Measurements from ENCODE around the gene SEC61B. TPM values are rescaled to one million over a fixed set of nuclear protein-coding genes. Genes with fewer than 3 reads are reported as not detected.
A peak's percentile ranks its signal among the peaks of the same experiment; 100 is the strongest.

SEC61B gene
- total RNA-seq, 1 donor from 2014 or later = 123 TPM

- no peak for DNase-seq (ENCODE audit: low read depth)
- TF ChIP-seq, protein P1, sequence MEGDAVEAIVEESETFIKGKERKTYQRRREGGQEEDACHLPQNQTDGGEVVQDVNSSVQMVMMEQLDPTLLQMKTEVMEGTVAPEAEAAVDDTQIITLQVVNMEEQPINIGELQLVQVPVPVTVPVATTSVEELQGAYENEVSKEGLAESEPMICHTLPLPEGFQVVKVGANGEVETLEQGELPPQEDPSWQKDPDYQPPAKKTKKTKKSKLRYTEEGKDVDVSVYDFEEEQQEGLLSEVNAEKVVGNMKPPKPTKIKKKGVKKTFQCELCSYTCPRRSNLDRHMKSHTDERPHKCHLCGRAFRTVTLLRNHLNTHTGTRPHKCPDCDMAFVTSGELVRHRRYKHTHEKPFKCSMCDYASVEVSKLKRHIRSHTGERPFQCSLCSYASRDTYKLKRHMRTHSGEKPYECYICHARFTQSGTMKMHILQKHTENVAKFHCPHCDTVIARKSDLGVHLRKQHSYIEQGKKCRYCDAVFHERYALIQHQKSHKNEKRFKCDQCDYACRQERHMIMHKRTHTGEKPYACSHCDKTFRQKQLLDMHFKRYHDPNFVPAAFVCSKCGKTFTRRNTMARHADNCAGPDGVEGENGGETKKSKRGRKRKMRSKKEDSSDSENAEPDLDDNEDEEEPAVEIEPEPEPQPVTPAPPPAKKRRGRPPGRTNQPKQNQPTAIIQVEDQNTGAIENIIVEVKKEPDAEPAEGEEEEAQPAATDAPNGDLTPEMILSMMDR (conservative IDR thresholded peaks at IDR 0.05; ENCODE audit: low read depth, low read length) = no peak
- no peak overlapping the region for H3K4me3 ChIP-seq (ENCODE audit: low read depth, low read length)
Measured at GRCh38 chr9:99201603-99202002, 20.5 kb upstream of the SEC61B start.

DNA sequence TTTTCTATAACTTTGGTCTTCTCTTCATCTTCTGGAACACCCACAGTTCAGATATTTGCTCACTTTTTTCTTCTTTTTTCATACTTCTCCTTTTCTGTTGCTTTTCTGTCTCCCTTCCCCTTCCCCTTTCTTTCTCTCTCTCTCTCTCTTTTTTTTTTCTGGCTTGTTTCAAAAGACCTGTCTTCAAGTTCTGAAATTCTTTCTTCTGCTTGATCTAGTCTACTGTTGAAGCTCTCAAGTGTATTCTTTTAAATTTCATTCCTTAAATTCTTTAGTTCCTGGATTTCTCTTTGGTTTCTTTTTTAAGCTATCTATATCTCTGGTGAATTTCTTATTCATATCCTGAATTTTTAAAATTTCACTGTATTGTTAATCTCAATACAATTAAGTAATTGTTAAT, 11.5 kb upstream of the SEC61B start:
- DNase-seq (ENCODE audit: low read depth) = no peak
- no peak overlapping the region for H3K4me3 ChIP-seq (ENCODE audit: low read depth, low read length)
- TF ChIP-seq, protein P1 (conservative IDR thresholded peaks at IDR 0.05; ENCODE audit: low read depth, low read length) = no peak

GRCh38 chr9:99211746-99212145, 10.3 kb upstream of the SEC61B start:
- DNase-seq (ENCODE audit: low read depth) = no peak
- TF ChIP-seq, protein P1 (conservative IDR thresholded peaks at IDR 0.05; ENCODE audit: low read depth, low read length) = peak; percentile 9
- no peak overlapping the region for H3K4me3 ChIP-seq (ENCODE audit: low read depth, low read length)

DNA sequence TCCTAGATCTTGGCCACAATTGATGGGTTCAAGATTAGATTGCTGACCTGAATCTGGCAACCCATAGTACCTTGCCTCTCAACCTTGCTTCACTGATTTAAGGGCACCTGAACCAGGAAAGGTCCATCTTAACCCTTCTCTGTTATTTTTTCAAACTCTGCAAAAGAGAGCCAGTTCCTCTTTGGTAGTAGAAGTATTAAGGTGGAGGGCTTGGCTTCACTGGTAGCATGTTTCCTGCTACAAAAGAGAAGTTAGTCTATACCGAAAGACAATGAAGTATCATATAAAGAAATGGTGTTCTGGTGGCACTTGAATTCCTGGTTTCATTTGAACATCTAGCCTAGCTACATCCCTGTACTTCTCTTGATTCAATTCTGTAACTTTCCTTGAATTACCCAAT, 8.9 kb upstream of the SEC61B start:
- TF ChIP-seq, protein P1 (conservative IDR thresholded peaks at IDR 0.05; ENCODE audit: low read depth, low read length) = no peak
- H3K4me3 ChIP-seq (ENCODE audit: low read depth, low read length) = no peak overlapping the region
- no peak for DNase-seq (ENCODE audit: low read depth)

- H3K4me3 ChIP-seq (ENCODE audit: low read depth, low read length) = no peak overlapping the region
- DNase-seq (ENCODE audit: low read depth) = no peak
- TF ChIP-seq, protein P1 (conservative IDR thresholded peaks at IDR 0.05; ENCODE audit: low read depth, low read length) = no peak
Measured at GRCh38 chr9:99216073-99216472, 6.0 kb upstream of the SEC61B start.

DNA sequence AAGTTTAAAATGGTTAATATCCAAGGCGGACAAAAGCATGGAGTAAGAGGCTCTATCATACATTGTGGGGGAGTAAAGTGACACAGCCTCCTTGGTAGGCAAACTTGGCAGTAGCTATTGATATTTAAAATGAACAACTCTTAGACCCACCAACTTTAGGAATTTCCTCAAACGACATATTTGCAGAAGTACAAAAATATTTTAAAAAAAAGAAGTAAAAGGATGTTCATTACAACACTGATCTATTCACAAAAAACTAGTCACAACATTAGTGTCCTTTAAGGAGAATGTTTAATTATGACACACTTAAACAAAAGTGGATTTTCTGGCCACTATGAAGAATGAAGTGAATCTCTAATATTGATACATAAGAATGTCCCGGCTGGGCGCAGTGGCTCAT, 2.1 kb upstream of the SEC61B start:
- no peak overlapping the region for H3K4me3 ChIP-seq (ENCODE audit: low read depth, low read length)
- TF ChIP-seq, protein P1 (conservative IDR thresholded peaks at IDR 0.05; ENCODE audit: low read depth, low read length) = no peak
- no peak for DNase-seq (ENCODE audit: low read depth)

DNA sequence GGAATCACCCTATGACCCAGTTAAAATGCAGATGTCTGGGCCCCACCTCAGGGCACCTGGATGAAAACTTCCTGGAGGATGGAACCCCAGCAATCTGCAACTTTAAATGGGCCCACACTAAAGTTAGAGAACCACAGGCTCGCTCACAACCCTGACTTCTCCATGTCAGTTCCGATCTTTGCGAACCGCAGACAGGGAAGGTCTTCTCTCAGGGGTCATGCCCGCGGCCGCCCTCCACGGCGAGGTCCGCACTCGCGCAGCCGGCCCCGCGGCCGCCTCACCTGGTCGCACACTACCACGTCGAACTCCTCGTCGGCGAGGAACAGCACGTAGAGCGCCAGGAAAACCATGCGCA, 839 bp upstream of the SEC61B start:
- peak overlapping the region; percentile 84 for H3K4me3 ChIP-seq (ENCODE audit: low read depth, low read length)
- DNase-seq (ENCODE audit: low read depth) = no peak
- TF ChIP-seq, protein P1 (conservative IDR thresholded peaks at IDR 0.05; ENCODE audit: low read depth, low read length) = no peak
